ENCODE data around the gene TMEM63C.

TMEM63C gene

DNA sequence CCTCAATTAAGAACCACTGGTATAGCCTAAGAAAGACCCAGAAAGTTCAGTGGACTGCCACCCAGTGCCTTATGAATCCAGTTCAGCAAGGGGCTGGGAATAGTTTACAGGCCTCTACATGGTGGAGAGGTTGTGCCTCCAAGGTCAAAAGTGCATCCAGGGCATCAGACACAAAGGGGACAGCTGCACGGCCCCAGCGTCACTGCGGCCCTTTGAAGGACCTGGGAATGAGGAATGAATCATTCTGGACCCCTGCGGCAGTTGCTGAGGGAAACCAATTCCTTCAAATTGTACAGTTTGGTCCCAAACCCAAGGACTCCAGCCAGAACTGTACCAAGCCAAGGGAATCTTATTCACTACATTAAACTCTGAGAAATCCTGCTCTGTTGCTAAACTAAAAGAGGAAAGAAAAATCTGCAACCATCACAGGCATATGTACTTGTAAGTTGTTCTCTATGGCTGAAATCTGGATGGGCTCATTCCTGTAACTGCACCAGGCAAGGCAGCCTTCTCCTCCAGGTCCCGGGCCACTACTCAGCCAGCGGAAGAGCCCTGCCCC lies 100.3 kb downstream of the TMEM63C start:
- no peak for DNase-seq

DNA sequence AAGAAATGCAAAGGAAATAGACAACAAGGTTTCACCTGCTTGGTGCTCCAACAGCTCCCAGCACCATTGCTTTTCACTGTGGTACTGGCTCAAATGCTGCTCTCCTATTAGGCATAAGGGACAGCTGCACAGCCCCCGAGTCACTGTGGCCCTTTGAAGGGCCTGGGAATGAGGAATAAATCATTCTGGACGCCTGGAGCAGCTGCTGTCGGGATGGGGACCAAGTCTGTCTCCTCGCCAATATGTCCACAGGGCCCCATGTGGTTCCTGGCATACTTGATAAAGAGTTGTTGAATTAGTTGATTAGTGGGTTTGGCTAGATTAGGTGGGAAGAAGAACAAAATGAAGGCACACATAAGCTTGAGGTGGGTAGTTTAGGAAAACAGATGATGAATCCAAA lies 102.5 kb downstream of the TMEM63C start:
- DNase-seq, result no peak

DNA sequence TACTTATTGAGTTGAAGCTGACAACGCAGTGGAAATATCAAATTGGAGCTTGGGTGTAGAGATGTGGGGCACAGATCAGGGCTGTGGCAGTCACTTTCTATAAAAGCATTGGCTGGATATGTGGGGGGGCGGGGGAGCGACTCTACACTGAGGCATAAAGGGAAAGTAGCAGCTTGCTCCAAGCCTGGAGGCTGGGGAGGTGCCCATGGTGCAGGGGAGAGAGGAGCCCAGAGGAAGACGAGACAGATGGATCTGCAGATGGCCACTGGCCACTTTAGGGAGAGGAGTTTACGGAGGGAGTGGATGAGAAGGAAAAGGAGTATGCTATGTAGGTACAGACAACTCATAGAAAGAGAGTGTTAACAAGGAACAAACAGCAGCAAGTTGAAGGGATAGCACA lies 102.9 kb downstream of the TMEM63C start:
- no peak for DNase-seq

DNA sequence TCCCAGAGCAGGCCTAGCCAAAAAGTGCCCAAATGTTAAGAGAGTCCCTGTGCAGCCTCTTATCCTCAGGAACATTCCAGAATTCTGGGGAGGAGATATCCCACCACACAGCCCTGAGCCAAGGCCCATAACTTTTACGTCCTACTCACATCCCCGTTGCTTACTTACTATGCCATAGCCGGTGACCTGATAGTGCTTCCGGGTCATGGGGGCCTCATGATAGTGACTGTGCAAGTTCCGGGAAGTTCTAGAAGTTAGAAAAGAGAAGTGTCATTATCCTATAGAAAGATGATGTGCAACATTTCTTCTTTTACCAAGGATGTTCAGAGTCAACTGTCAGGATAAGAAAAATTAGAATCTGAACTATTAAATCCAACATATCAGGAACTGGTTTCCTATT lies 105.0 kb downstream of the TMEM63C start:
- no peak for DNase-seq

DNA sequence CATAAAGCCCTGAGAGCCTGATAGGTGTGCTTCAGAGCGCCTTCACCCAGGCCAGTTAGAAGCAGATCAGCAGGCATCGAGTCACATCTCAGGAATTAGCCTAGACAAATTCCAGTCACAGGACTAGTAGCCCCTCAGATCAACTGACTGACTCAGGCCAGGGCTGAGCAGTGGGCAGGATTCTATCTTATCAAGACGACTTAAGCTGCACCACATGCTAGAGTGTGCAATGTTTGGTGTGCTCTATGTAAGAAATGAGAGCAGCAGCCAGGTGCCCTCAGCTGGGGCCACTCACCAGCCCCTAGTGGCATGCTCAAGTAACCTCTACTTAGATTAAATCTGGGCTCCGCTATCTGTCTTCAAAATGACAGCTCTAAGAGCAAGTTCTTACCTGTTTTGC lies 109.1 kb downstream of the TMEM63C start:
- no peak for DNase-seq

DNA sequence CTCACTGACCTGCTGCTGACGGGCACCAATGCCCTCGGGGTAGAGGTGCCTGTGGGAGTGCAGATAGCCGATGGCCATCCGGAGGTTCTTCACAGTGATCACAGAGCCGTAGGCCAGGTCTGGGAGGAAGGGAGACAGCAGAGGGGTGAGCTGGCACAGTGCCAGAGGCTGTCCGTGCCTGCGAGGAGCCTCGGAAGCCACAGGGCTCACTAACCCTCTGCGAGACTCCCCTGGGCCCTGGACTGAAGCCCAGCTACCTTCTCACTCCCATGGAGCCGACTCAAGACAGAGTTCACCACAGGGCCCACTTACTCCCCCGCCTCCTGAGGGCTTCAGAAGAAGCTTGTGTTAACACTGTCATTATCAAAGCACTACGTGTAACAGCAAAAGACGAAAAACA lies 114.6 kb downstream of the TMEM63C start:
- DNase-seq, result no peak

DNA sequence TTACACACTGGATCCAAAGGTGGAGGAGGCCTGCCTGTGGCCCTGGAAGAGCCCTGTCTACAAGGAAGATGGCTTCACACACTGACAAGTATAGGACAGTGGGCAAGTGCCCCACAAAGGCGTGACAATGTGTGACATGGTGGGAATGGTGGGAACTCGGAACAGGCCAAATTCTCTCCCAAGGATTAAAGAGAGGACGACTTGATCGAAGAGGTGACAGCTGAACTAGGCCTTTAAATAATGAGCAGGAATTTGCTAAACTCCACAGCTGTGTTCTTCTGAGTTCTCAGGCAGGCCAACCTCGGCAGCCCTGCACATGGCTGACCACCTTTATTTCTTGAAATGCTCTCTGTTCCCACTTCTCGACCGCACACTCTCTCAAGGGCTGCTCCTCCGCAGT lies 115.3 kb downstream of the TMEM63C start:
- no peak for DNase-seq

DNA sequence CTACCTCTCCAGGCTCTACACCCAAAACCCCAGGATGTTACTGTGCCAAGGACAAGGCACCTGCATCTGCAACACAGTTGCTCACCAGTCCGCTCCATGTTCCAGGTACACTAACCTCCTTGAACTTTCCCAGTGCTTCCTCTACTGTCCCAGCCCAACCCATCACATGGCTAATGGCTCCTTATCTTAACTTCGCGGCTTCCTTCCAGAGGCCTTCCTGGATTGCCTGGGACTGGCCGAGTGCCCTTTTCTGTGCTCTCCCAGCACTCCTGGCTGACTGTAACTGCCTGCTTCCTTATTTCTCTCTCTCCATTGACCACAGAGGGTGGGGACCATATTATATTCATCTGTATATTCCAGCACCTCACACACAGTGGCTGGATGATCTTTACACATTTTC lies 118.2 kb downstream of the TMEM63C start:
- no peak for DNase-seq

DNA sequence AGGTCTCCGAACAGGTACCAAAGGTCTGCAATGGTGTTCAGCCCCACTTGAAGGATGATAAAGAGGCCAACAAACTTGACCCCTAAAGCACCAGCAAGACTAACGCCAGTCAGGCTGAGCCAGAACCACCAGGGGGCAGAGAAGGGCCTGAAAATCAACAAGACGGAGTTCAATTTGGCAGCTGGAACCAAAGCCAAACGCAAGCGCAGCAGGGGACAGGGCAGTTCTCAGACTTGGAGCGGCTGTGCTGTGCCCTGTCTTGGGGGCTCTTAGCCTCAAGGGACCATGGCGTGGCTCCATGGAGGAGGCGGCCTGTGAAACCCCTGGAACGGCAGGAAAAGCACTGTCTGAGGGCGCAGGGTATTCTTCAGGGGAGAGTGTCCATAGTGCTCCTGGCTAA lies 119.5 kb downstream of the TMEM63C start:
- peak; percentile 52 for DNase-seq

DNA sequence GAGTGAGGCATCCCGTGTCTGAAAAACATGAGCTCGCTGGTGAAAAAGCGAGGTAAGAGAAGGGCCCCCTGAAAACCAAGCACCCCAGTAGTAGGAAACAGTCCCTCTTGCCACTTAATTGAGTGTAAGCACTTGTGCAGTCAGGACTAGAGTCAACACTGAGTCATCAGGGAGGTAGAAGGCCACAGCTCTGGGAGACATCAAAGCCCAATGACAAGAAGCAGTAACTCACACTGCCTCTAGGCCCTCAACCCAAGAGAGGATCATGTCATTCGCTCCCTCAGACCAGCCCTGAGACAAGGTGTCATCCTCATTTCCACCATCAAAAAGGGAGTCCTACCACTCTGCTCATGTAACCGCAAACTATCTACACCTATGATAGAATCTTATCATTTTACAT lies 121.3 kb downstream of the TMEM63C start:
- no peak for DNase-seq

DNA sequence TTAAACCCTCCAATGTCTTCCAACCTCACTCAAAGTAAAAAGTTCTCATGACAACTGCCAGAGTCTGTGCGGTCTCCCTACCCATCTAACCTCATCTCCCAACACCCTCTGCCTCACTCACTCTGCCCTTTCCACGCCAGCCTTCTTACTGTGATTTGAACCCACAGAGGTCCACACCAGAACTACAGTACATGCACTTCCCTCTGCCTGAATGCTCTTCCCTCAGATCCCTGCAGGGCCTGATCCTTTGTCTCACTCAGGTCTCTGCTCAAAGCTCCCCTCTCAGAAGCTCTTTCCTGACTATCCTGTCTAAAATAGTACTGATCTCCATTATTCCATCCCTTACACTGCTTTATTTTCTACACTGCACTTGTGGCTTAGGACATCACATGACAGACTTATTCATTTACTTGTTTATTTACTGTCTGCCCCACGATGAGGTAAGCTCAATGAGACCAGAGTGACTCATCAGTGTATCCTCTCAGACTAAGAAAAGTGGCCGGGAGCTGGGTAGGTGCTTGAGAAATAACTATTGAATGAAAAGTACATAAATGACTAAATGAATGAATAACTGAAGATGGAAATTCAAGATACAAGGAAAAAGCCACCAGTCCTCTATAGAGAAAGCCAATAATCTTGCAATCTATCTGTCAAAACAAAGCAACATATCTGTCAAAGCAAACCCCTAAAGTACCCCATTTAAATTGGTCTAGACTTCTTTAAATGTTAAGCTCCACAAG lies 122.0 kb downstream of the TMEM63C start:
- no peak for DNase-seq

DNA sequence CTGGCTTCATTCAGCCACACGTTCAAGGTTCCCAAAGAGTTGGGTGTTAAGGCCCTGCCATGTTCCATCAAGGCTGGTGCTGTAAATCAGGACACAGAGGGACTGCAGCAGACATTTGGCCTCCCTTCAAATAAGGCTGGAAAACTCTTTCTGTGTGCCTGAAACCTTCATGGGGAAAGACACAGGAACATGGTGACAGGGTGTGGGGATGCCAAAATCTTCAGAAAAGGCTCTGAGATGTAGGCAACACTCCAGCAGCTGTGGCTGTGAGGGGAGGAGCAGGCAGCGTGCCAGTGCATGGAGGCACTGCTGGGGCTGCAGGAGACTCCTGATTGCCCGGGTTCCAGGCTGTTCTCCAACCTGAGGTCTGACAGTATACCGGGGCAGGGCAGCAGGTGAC lies 124.1 kb downstream of the TMEM63C start:
- DNase-seq, result no peak

DNA sequence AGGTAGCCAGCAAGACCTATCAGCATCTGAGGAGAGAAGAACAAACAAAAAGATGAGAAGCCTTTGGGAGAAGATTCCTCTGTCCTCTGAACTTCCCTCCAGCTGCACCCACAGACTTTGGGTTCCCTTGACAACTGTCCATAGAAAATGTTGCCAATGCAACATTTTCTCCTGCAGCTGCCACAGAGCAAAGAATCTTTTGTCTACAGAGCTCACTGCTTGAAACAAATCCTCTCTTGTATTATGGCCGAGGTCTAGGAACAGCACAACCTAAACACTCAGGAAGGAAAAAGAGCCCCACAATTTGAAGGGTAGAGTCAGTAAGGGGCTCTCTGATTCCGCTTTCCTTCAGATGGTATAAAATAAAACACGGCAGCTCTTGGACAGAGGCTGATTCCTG lies 124.8 kb downstream of the TMEM63C start:
- no peak for DNase-seq

DNA sequence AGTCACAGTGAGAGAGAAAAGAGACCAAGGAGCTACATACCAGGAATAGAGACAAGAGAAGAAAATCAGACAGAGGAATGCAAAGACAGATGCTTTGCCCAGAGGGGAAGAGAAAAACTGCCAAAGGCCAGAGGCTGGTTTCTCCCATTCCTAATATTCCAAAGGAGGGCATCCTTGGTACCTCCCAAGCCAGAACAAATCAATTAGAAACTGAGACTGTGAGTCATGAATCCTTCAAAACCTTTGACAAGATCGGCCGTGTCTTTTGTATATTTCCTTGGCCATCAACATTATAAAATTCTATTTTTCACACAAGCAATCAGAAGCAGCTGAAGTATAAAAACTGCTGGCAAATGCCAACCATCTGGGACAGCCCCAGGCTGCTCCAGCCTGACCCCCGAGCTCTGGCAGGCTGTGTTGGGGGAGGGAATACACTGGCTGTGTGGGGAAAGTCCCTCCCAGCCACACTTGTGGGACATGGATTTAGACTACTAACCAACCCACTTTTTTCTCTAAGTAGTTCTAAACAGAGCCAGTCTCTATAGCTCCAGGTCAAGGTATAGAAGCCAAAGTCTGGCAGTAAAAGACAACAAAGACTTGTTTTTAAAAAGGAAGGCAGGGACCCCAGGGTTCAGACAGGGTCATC lies 125.4 kb downstream of the TMEM63C start:
- DNase-seq, result no peak

Data from activated gamma-delta T cell treated with Interleukin-2 at 50 U/mL for 16 hours (primary cell).